ENCODE data around the gene INPP5B.

DNA sequence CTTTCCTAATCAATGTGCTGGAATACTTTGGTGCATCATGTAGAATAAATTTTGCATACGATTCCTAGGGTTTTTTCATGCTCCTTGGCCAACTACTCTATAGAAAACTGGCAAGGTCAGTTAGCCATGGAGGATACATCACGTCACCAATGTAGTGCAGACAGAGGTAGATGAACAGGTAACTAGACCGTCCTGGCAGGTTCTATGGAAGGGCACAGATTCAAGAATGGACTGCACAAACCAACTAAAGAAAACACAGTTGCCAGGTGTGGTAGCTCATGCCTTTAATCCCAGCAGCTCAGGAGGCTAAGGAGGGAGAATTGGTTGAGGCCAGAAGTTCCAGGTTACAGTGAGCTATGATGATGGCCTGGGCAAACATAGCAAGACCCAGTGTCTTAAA is 97.4 kb downstream of the INPP5B start:
- TF ChIP-seq, protein P1, sequence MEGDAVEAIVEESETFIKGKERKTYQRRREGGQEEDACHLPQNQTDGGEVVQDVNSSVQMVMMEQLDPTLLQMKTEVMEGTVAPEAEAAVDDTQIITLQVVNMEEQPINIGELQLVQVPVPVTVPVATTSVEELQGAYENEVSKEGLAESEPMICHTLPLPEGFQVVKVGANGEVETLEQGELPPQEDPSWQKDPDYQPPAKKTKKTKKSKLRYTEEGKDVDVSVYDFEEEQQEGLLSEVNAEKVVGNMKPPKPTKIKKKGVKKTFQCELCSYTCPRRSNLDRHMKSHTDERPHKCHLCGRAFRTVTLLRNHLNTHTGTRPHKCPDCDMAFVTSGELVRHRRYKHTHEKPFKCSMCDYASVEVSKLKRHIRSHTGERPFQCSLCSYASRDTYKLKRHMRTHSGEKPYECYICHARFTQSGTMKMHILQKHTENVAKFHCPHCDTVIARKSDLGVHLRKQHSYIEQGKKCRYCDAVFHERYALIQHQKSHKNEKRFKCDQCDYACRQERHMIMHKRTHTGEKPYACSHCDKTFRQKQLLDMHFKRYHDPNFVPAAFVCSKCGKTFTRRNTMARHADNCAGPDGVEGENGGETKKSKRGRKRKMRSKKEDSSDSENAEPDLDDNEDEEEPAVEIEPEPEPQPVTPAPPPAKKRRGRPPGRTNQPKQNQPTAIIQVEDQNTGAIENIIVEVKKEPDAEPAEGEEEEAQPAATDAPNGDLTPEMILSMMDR (IDR thresholded peaks at IDR 0.05) = no peak
- no peak for TF ChIP-seq POLR2A (IDR thresholded peaks at IDR 0.05)

All from heart left ventricle (tissue), 13 donors.